ENCODE data around the gene SHROOM1. TPM values are rescaled to one million over a fixed set of nuclear protein-coding genes. Genes with fewer than 3 reads are reported as not detected.

Gene SHROOM1
- total RNA-seq, 1 experiment from 2014 or later = 0.54 TPM

DNA sequence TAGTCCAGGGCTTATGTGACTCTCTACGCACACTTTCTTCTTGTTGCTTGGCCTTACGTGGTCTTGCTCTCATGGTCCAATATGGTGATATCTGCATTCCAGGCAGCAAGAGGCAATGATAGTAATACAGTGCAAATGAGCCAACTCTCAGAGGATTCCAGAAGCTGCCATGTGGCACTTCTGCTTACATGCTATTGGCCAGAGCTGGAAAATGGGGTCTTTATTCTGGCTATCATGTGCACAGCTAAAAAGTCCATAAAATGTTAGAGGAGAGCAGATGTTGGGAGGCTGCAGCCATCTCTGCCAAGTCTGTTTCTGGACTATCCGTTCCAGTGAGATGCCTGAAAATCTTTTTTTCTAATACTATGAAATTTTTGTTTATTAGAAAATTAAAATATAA, 50.5 kb downstream of the SHROOM1 start:
- Histone ChIP-seq H3K36me3 (ENCODE audit: insufficient read depth, low read length, poor library complexity, severe bottlenecking) (no peaks in the 10 kb centered on the region), H3K9me3 (ENCODE audit: low read depth, low read length, poor library complexity, severe bottlenecking) (no peaks in the 10 kb centered on the region), H3K4me1 (ENCODE audit: insufficient read depth, low read length, poor library complexity, severe bottlenecking) (peaks cover 6% of the 10 kb centered on the region), H3K27me3 (replicated peaks; ENCODE audit: insufficient read depth, low read depth, low read length, poor library complexity) (no peaks in the 10 kb centered on the region), H3K4me3 (ENCODE audit: low read depth, low read length, poor library complexity, severe bottlenecking) (no peak overlapping the region), H3K27ac (ENCODE audit: low read depth, low read length, poor library complexity, severe bottlenecking) (no peak overlapping the region)
- TF ChIP-seq, protein P1, sequence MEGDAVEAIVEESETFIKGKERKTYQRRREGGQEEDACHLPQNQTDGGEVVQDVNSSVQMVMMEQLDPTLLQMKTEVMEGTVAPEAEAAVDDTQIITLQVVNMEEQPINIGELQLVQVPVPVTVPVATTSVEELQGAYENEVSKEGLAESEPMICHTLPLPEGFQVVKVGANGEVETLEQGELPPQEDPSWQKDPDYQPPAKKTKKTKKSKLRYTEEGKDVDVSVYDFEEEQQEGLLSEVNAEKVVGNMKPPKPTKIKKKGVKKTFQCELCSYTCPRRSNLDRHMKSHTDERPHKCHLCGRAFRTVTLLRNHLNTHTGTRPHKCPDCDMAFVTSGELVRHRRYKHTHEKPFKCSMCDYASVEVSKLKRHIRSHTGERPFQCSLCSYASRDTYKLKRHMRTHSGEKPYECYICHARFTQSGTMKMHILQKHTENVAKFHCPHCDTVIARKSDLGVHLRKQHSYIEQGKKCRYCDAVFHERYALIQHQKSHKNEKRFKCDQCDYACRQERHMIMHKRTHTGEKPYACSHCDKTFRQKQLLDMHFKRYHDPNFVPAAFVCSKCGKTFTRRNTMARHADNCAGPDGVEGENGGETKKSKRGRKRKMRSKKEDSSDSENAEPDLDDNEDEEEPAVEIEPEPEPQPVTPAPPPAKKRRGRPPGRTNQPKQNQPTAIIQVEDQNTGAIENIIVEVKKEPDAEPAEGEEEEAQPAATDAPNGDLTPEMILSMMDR (conservative IDR thresholded peaks at IDR 0.05; ENCODE audit: low read depth, low read length) = no peak
- no peak for TF ChIP-seq EZH2 (IDR thresholded peaks at IDR 0.05; ENCODE audit: borderline replicate concordance, low read depth, low read length, poor library complexity, severe bottlenecking)
- CTCF ChIA-PET = no interaction called here
- no peak for DNase-seq (ENCODE audit: low spot score)
- POLR2A ChIA-PET (ENCODE audit: low non-redundant PET) = no interaction called here
- no TSS peak for BruUV-seq (replicated peaks)
- intact Hi-C loops (cut with micrococcal nuclease; ENCODE audit: unreplicated experiment) = no loop called here

- H3K4me3 ChIP-seq (ENCODE audit: low read depth, low read length, poor library complexity, severe bottlenecking) = no peak overlapping the region
- ChIA-PET POLR2A (ENCODE audit: low non-redundant PET) (no interaction called here), CTCF (no interaction called here)
- TF ChIP-seq, protein P1 (conservative IDR thresholded peaks at IDR 0.05; ENCODE audit: low read depth, low read length) = no peak
- TF ChIP-seq EZH2 (IDR thresholded peaks at IDR 0.05; ENCODE audit: borderline replicate concordance, low read depth, low read length, poor library complexity, severe bottlenecking) = no peak
- intact Hi-C loops (cut with micrococcal nuclease; ENCODE audit: unreplicated experiment) = no loop called here
- no peak overlapping the region for H3K27ac ChIP-seq (ENCODE audit: low read depth, low read length, poor library complexity, severe bottlenecking)
- H3K4me1 ChIP-seq (ENCODE audit: insufficient read depth, low read length, poor library complexity, severe bottlenecking) = peaks cover 6% of the 10 kb centered on the region
- BruUV-seq (replicated peaks) = no TSS peak
- DNase-seq (ENCODE audit: low spot score) = no peak
- no peaks in the 10 kb centered on the region for H3K9me3 ChIP-seq (ENCODE audit: low read depth, low read length, poor library complexity, severe bottlenecking)
- no peaks in the 10 kb centered on the region for H3K27me3 ChIP-seq (replicated peaks; ENCODE audit: insufficient read depth, low read depth, low read length, poor library complexity)
- no peaks in the 10 kb centered on the region for H3K36me3 ChIP-seq (ENCODE audit: insufficient read depth, low read length, poor library complexity, severe bottlenecking)
Observed at GRCh38 chr5:132778856-132779255, 51.6 kb downstream of the SHROOM1 start.

DNA sequence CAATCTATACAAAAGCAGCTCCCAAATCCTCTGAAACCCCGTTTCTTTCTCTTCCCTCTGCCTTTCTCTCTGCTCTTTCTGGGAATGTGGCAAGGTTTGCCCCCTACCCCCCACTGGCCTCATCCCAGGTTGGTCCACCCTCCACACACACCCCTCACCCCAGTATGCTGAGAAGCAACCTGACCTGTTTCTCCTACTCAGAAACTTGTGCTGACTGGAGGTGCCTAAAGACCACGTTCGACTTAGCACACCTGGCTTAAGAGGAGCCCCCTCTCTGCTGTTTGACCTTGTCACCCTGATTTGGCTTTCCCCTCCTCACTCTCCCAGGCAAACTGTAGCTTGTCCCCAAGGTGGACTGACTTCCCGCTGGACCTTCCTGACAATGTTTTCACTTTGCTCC, 52.3 kb downstream of the SHROOM1 start:
- no peak overlapping the region for H3K4me3 ChIP-seq (ENCODE audit: low read depth, low read length, poor library complexity, severe bottlenecking)
- H3K27me3 ChIP-seq (replicated peaks; ENCODE audit: insufficient read depth, low read depth, low read length, poor library complexity) = no peaks in the 10 kb centered on the region
- no TSS peak for BruUV-seq (replicated peaks)
- no peak for DNase-seq (ENCODE audit: low spot score)
- H3K4me1 ChIP-seq (ENCODE audit: insufficient read depth, low read length, poor library complexity, severe bottlenecking) = peaks cover 6% of the 10 kb centered on the region
- ChIA-PET POLR2A (ENCODE audit: low non-redundant PET) (no interaction called here), CTCF (no interaction called here)
- intact Hi-C loops (cut with micrococcal nuclease; ENCODE audit: unreplicated experiment) = no loop called here
- H3K36me3 ChIP-seq (ENCODE audit: insufficient read depth, low read length, poor library complexity, severe bottlenecking) = no peaks in the 10 kb centered on the region
- no peak for TF ChIP-seq EZH2 (IDR thresholded peaks at IDR 0.05; ENCODE audit: borderline replicate concordance, low read depth, low read length, poor library complexity, severe bottlenecking)
- TF ChIP-seq, protein P1 (conservative IDR thresholded peaks at IDR 0.05; ENCODE audit: low read depth, low read length) = no peak
- H3K9me3 ChIP-seq (ENCODE audit: low read depth, low read length, poor library complexity, severe bottlenecking) = no peaks in the 10 kb centered on the region
- H3K27ac ChIP-seq (ENCODE audit: low read depth, low read length, poor library complexity, severe bottlenecking) = no peak overlapping the region
